ENCODE data around the gene RAB36. TPM values are rescaled to one million over a fixed set of nuclear protein-coding genes. Genes with fewer than 3 reads are reported as not detected.

Gene RAB36
- total RNA-seq, 2 donors from 2014 or later, result 1.3 to 3.1 TPM

DNA sequence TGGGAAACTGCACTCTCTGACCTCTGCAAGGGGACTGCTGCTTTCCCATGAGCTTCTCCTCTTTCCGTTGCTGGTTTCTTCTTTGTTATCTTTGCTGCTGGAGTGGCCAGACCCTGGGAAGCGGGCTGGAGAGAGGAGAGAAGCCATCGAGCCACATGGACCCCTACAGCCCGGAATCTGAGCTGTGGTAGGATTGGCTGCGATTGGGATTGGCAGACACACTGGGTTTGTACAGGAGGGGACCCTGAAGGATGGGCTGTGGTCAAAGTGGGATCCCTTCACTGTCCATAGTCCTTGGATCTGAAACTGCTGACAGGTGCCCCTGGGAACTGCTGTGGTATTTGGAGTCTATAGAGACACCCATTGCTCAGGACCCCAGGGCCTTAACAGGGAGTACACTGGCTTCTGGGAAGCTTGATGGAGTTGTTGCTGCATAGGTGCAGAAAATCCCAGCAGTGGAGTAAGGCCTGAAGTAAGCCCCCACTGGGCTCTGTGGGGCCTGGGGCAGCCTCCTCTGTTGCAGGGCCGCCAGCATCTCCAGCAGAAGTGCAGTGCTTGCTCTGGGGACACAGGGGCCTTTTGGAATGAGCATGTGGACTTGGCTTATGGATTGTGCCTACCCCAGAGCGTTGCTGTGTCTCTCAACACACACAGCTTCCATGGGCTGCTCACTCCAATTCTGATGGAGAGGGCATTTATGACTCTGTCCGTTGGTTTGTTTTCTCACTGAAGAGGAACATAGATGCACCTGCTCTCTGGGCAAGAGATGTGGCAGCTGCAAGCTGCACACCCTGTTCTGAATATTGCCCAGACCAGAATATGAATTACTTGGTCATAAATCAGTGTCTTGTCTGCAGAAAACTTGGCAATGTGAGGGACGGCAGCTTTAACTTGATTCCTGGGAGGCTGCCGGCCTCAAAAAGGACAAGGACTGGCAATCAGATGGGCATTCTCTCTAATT lies 67.1 kb downstream of the RAB36 start:
- DNase-seq (no peak), ATAC-seq (no peak)
- H3K27me3 ChIP-seq, result no peaks in the 10 kb centered on the region
- H3K9me3 ChIP-seq, result no peaks in the 10 kb centered on the region
- H3K36me3 ChIP-seq (replicated peaks in 1 of 2; ENCODE audit: insufficient read depth in 1 of 2, low read depth in 2 of 2), result no peaks in the 10 kb centered on the region
- H3K27ac ChIP-seq, result no peak overlapping the region
- TF ChIP-seq POLR2A (IDR thresholded peaks at IDR 0.05), result no peak
- TF ChIP-seq, protein P1, sequence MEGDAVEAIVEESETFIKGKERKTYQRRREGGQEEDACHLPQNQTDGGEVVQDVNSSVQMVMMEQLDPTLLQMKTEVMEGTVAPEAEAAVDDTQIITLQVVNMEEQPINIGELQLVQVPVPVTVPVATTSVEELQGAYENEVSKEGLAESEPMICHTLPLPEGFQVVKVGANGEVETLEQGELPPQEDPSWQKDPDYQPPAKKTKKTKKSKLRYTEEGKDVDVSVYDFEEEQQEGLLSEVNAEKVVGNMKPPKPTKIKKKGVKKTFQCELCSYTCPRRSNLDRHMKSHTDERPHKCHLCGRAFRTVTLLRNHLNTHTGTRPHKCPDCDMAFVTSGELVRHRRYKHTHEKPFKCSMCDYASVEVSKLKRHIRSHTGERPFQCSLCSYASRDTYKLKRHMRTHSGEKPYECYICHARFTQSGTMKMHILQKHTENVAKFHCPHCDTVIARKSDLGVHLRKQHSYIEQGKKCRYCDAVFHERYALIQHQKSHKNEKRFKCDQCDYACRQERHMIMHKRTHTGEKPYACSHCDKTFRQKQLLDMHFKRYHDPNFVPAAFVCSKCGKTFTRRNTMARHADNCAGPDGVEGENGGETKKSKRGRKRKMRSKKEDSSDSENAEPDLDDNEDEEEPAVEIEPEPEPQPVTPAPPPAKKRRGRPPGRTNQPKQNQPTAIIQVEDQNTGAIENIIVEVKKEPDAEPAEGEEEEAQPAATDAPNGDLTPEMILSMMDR (IDR thresholded peaks at IDR 0.05), result no peak
- intact Hi-C loops (cut with DNase I), result no loop called here
- WGBS, 2 donors, result 76 to 78% methylated on average over 5 to 10 of the region's 10 CpGs
- H3K4me3 ChIP-seq, result no peak overlapping the region
- H3K4me1 ChIP-seq, result peaks cover 45% of the 10 kb centered on the region

DNA sequence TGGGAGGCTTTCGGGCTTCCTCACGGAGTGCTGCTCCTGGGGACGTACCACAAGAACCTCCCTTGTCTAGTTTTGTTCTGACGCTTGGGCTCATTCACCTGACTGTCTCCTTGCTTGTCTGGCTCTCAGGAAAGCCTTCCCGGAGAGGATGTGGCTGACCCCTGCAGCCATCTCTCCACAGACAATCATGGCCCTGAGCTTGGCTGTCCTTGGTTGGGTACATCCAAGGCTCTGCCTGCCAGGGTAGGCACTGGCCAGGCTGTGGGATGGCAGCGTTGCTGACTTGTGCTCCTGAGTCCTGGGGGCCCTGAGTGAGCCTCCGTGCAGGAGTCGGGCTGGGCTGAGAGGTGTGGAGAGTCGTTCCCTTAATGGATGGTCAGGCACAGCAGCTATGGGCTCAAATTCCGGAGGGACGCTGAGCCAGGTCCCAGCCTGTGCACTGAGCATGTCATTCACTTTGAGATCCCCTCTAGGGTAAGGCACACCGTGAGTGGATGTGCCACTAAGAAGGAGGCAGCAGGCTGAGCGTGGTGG lies 67.8 kb downstream of the RAB36 start:
- Histone ChIP-seq H3K27ac (no peak overlapping the region), H3K4me3 (no peak overlapping the region), H3K36me3 (replicated peaks in 1 of 2; ENCODE audit: insufficient read depth in 1 of 2, low read depth in 2 of 2) (no peaks in the 10 kb centered on the region), H3K27me3 (no peaks in the 10 kb centered on the region), H3K9me3 (no peaks in the 10 kb centered on the region), H3K4me1 (peaks cover 52% of the 10 kb centered on the region)
- intact Hi-C loops (cut with DNase I), result no loop called here
- ATAC-seq (no peak), DNase-seq (no peak)
- TF ChIP-seq POLR2A (IDR thresholded peaks at IDR 0.05), result no peak
- TF ChIP-seq, protein P1 (IDR thresholded peaks at IDR 0.05), result no peak
- WGBS, 2 donors, result 93 to 100% methylated on average over 1 to 13 of the region's 13 CpGs

DNA sequence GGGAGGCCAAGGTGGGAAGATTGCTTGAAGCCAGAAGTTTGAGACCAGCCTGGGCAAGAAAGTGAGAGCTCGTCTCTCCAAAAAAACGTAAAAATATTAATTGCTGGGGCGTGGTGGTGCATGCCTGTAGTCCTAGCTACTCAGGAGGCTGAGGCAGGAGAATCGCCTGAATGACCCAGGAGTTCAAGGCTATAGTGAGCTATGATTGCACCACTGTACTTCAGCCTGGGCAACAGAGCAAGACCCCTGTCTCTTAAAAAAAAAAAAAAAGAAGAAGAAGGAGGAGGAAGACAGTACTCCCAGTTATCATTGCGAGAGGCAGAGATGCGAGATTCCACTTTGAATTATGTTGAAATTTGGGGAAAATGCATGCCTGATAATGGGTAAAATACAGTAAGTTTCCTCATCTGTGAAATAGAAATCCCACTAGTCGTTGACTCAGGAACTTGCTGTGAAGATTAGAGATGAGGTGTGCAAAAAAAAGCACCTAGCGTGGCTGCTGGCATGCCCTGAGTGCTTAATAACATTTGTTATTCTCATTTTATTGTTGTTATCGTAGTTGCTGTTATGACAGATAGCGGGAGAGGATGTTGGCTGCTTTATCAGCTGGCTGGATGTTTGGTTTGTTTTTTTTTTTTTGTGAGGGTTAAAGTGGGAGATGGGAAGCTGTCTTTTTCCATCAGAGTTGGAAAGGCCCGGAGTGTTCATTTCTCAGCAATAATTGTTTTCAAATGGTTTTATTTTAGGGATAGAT lies 68.5 kb downstream of the RAB36 start:
- H3K27me3 ChIP-seq, result no peaks in the 10 kb centered on the region
- DNase-seq, result no peak
- 70 to 74% methylated on average over 11 of the region's 11 CpGs for WGBS, 2 donors
- H3K36me3 ChIP-seq (replicated peaks in 1 of 2; ENCODE audit: insufficient read depth in 1 of 2, low read depth in 2 of 2), result no peaks in the 10 kb centered on the region
- H3K4me1 ChIP-seq, result peaks cover 59% of the 10 kb centered on the region
- no peak overlapping the region for H3K4me3 ChIP-seq
- ATAC-seq, result no peak
- no peak for TF ChIP-seq POLR2A (IDR thresholded peaks at IDR 0.05)
- TF ChIP-seq, protein P1 (IDR thresholded peaks at IDR 0.05), result no peak
- H3K27ac ChIP-seq, result no peak overlapping the region
- H3K9me3 ChIP-seq, result no peaks in the 10 kb centered on the region
- intact Hi-C loops (cut with DNase I), result no loop called here

Small RNA genes within 50 kb of the gene (small RNA-seq; reads per million reads assigned to genes)
- gene BCRP8, result not detected
- not detected for gene RF00017
- gene RF00066, result not detected

Other genes starting within 250 kb of the RAB36 start
- 1 to 10 TPM in 1 of 2 donors, under 1 TPM in 1; 0.33 to 2.3 TPM for gene GNAZ, start 75.0 kb upstream of the RAB36 start, total RNA-seq
- under 1 TPM; 0.26 to 0.33 TPM for gene RSPH14, start 3.5 kb upstream of the RAB36 start, total RNA-seq
- gene BCR, start 35.0 kb downstream of the RAB36 start, total RNA-seq, result 10 to 100 TPM; 28.3 to 71.2 TPM